Fibroblast of lung (primary cell): ENCODE data around the gene H1-8. TPM values are rescaled to one million over a fixed set of nuclear protein-coding genes. Genes with fewer than 3 reads are reported as not detected.

Experiments used
- DNase-seq, 2 donors: peaks; one replicate each; pipeline versions ENCODE4 v3.0.0 to v3.0.0-alpha.2; 2010; ENCODE audit warnings: low read depth in 2 of 2
- H2AFZ ChIP-seq: 2 replicates; pipeline ENCODE4 v1.5.1; 2012; ENCODE audit warnings: low read length, control low read depth, inconsistent platforms
- H3K27ac ChIP-seq: 2 replicates; pipeline ENCODE4 v1.5.1; 2011; ENCODE audit warnings: low read length, control low read depth; ENCODE audit not compliant: insufficient read depth
- H3K27me3 ChIP-seq: 2 replicates; pipeline ENCODE4 v1.5.1; 2011; ENCODE audit warnings: mild to moderate bottlenecking, low read length; ENCODE audit not compliant: control insufficient read depth, insufficient read depth
- H3K36me3 ChIP-seq: 2 replicates; pipeline ENCODE4 v1.5.1; 2011; ENCODE audit warnings: low read length; ENCODE audit not compliant: control insufficient read depth, insufficient read depth
- H3K4me1 ChIP-seq: 2 replicates; pipeline ENCODE4 v1.5.1; 2011; ENCODE audit warnings: low read length; ENCODE audit not compliant: control insufficient read depth, insufficient read depth; ENCODE audit errors: extremely low read depth
- H3K4me2 ChIP-seq: 2 replicates; pipeline ENCODE4 v1.5.1; 2011; ENCODE audit warnings: low read length, control low read depth; ENCODE audit not compliant: insufficient read depth; ENCODE audit errors: extremely low read depth
- H3K4me3 ChIP-seq, 4 experiments: fragments of 200-600 bp in 1 of 4; sonication (generic) in 1 of 4; replicated peaks in 1 of 4; 2 replicates each; pipeline ENCODE4 v1.5.1; 2011 to 2016; ENCODE audit warnings: low read length in 4 of 4, low read depth in 3 of 4, mild to moderate bottlenecking in 3 of 4, control low read depth in 2 of 4, inconsistent platforms in 1 of 4, mixed read lengths in 1 of 4; ENCODE audit not compliant: insufficient read depth in 1 of 4; ENCODE audit errors: control extremely low read depth in 1 of 4
- H3K79me2 ChIP-seq: 2 replicates; pipeline ENCODE4 v1.5.1; 2012; ENCODE audit warnings: mild to moderate bottlenecking, low read length, inconsistent platforms; ENCODE audit not compliant: control insufficient read depth, insufficient read depth
- H3K9ac ChIP-seq: 2 replicates; pipeline ENCODE4 v1.5.1; 2011; ENCODE audit warnings: mild to moderate bottlenecking, low read length, control low read depth; ENCODE audit not compliant: insufficient read depth
- H3K9me3 ChIP-seq: 2 replicates; pipeline ENCODE4 v1.5.1; 2012; ENCODE audit warnings: low read depth, low read length; ENCODE audit not compliant: control insufficient read depth, insufficient read depth
- H4K20me1 ChIP-seq: 2 replicates; pipeline ENCODE4 v1.5.1; 2011; ENCODE audit warnings: low read length; ENCODE audit not compliant: control insufficient read depth, insufficient read depth; ENCODE audit errors: extremely low read depth
- EZH2 ChIP-seq: IDR thresholded peaks from 2 replicates; pipeline ENCODE4 v1.5.1; 2012; ENCODE audit warnings: low read length, control low read depth, mild to moderate bottlenecking; ENCODE audit errors: missing control alignments
- polyA plus RNA-seq, 2 donors: library from polyadenylated mRNA; depleted of rRNA in 1 of 2; stranded (reverse) in 1 of 2; unstranded in 1 of 2; fragments of >200 nt; gene quantifications; 2 replicates each; pipeline ENCODE4 v1.2.1, GENCODE V29; 2011 to 2012; ENCODE audit warnings: missing spikeins in 1 of 2
- total RNA-seq: library from RNA; depleted of rRNA; stranded (reverse); fragments of >200 nt; gene quantifications from 2 replicates; pipeline ENCODE4 v1.2.1, GENCODE V29; 2014
- TF ChIP-seq, protein P1 (sequence below), 2 donors: IDR thresholded peaks in 1 of 2; conservative IDR thresholded peaks in 1 of 2; 1 replicate in 1 of 2; 2 replicates in 1 of 2; pipeline ENCODE4 v1.5.1; 2011 to 2012; ENCODE audit warnings: low read length in 2 of 2, control low read depth in 1 of 2, inconsistent platforms in 1 of 2, low read depth in 1 of 2, mild to moderate bottlenecking in 1 of 2

H1-8 gene
- total and polyA plus RNA-seq, 2 donors (not counting 1 experiment from before 2014, with no cell fraction given) = not detected

DNA sequence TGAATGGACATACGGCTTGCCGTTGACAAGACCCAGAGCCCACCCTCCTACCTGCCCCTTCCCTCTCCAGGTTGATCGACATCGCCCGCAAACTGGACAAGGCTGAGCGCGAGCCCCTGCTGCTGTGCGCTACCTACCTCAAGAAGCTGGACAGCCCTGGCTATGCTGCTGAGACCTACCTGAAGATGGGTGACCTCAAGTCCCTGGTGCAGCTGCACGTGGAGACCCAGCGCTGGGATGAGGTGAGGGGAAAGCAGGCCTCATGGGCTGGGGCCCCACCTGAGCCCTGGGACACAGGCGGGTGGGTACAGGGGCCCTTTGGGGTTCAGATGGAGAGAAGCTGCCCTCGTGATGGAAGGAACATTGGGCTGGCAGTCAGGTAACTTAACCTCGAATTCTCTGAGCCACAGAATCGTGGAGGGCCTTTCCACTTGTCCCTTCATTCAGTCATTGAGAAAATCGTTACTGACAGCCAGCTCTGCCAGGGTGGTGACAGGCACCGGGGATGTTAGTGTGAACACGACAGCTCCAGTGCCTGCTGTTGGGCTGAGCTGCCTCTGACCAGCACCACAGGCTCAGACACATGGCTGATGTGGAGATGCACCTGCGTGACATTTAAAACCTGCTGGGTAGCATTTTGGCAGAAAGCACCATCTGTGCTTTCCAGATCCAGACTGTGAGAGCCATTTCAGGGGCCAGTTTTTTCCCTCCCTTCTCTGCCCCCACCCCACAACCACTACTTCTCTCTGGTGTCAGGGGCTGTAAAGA, 40.1 kb upstream of the H1-8 start:
- no peak overlapping the region for H2AFZ ChIP-seq
- TF ChIP-seq, protein P1, sequence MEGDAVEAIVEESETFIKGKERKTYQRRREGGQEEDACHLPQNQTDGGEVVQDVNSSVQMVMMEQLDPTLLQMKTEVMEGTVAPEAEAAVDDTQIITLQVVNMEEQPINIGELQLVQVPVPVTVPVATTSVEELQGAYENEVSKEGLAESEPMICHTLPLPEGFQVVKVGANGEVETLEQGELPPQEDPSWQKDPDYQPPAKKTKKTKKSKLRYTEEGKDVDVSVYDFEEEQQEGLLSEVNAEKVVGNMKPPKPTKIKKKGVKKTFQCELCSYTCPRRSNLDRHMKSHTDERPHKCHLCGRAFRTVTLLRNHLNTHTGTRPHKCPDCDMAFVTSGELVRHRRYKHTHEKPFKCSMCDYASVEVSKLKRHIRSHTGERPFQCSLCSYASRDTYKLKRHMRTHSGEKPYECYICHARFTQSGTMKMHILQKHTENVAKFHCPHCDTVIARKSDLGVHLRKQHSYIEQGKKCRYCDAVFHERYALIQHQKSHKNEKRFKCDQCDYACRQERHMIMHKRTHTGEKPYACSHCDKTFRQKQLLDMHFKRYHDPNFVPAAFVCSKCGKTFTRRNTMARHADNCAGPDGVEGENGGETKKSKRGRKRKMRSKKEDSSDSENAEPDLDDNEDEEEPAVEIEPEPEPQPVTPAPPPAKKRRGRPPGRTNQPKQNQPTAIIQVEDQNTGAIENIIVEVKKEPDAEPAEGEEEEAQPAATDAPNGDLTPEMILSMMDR (conservative IDR thresholded peaks at IDR 0.05 in 1 of 2, IDR thresholded peaks at IDR 0.05 in 1 of 2; ENCODE audit: low read depth in 1 of 2, low read length in 2 of 2) = no peak
- TF ChIP-seq EZH2 = no peak

DNA sequence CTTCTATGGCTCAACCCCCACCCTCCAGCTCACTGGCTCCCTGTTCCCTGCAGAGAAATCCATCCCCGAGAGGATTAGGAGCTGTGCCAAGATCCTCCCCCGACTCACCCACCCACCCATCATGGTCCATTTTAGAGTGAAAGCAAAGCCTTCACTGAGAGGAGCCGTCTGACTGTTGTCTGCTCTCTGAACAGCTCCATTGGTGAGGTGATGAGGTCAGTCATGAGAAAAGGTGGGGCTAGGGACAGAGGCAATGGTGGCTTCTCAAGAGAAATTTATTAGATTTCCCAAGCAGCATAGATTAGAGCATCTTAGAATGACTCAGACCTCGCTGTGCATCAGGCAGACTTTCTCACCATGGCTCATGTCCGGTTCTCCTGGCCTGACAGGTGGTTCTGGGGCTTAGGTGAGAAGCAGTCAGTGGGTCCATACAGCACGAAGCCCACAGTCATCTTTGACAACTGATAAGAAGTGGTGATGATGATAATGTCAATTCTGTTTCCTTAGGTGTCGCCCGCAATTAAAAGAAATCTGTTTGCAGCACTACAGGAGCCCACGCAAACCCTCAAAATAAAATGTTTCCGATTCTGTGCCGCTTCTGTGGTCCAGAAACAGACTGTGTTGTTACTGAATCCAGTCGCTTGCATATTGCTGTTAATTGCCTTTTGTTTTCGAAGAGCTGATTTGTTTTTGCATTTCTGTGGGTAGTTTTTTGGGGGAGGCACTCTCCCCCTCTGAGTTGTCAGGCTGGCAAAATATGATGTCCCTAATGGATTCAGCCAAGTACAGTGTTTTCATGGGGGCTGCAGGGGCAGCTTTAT, 39.3 kb upstream of the H1-8 start:
- no peak overlapping the region for H3K27ac ChIP-seq
- no peaks in the 10 kb centered on the region for H4K20me1 ChIP-seq
- TF ChIP-seq, protein P1 (conservative IDR thresholded peaks at IDR 0.05 in 1 of 2, IDR thresholded peaks at IDR 0.05 in 1 of 2; ENCODE audit: low read depth in 1 of 2, low read length in 2 of 2) = no peak
- TF ChIP-seq EZH2 = no peak
- H3K79me2 ChIP-seq = no peaks in the 10 kb centered on the region
- H3K9me3 ChIP-seq = no peaks in the 10 kb centered on the region
- no peaks in the 10 kb centered on the region for H3K4me1 ChIP-seq
- H3K36me3 ChIP-seq = peaks cover 9% of the 10 kb centered on the region
- H3K9ac ChIP-seq = no peak overlapping the region
- peak in 1 of 2 donors; percentile 12 for DNase-seq
- no peak overlapping the region for H3K4me2 ChIP-seq
- H3K4me3 ChIP-seq = no peak overlapping the region
- H2AFZ ChIP-seq = no peak overlapping the region
- H3K27me3 ChIP-seq = no peaks in the 10 kb centered on the region

More for the DNA sequence above, 40.1 kb upstream of the H1-8 start:
- no peaks in the 10 kb centered on the region for H3K9me3 ChIP-seq
- DNase-seq = no peak
- no peak overlapping the region for H3K27ac ChIP-seq
- H4K20me1 ChIP-seq = no peaks in the 10 kb centered on the region
- H3K79me2 ChIP-seq = no peaks in the 10 kb centered on the region
- peaks cover 9% of the 10 kb centered on the region for H3K36me3 ChIP-seq
- H3K4me2 ChIP-seq = no peak overlapping the region
- no peak overlapping the region for H3K4me3 ChIP-seq
- H3K9ac ChIP-seq = no peak overlapping the region
- no peaks in the 10 kb centered on the region for H3K4me1 ChIP-seq
- H3K27me3 ChIP-seq = no peaks in the 10 kb centered on the region

DNA sequence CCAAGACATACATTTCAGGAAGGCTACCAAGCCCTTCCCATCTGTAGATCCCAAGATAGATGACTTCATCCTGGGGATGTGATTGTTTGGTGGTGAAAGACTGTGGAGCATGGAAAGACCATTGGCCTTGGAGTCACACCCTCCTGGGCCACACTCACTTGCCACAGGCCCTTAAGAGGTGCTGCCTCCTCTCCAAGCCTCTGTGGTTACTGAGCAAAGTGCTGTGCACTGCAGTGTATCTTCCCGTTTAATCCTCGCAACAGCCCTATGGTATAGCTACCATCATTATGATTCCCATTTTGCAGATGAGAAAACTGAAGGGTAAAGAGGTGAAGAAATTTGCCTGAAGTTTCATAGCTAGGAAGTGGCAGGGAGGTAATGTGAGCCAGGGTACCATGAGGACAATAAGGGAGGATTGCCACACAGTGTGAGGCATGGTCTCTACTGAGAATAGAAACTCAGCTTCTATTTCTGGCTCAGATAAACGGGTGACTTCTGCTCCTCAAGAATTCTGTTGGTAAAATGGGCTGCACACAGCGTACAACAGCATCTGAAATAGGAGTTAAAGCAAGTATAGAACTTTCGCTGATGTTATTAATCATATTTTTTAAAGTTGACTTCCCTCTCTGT, 38.4 kb upstream of the H1-8 start:
- no peak for DNase-seq
- H3K9me3 ChIP-seq = no peaks in the 10 kb centered on the region
- no peaks in the 10 kb centered on the region for H3K4me1 ChIP-seq
- H3K27me3 ChIP-seq = no peaks in the 10 kb centered on the region
- no peak overlapping the region for H3K27ac ChIP-seq
- peaks cover 9% of the 10 kb centered on the region for H3K36me3 ChIP-seq
- no peak overlapping the region for H3K4me3 ChIP-seq
- TF ChIP-seq, protein P1 (conservative IDR thresholded peaks at IDR 0.05 in 1 of 2, IDR thresholded peaks at IDR 0.05 in 1 of 2; ENCODE audit: low read depth in 1 of 2, low read length in 2 of 2) = no peak
- TF ChIP-seq EZH2 = no peak
- H3K9ac ChIP-seq = no peak overlapping the region
- no peak overlapping the region for H2AFZ ChIP-seq
- H3K79me2 ChIP-seq = no peaks in the 10 kb centered on the region
- no peaks in the 10 kb centered on the region for H4K20me1 ChIP-seq
- no peak overlapping the region for H3K4me2 ChIP-seq
